KMS-11 (cell line): Measurements from ENCODE around the gene MED12.

Source experiments
- H2AFZ ChIP-seq: fragments of 200-600 bp; sonication (generic); 2 replicates; pipeline ENCODE4 v1.6.1; 2016; ENCODE audit warnings: antibody characterized with exemption, mixed run types, low read depth
- H3K27ac ChIP-seq: fragments of 200-600 bp; sonication (generic); 2 replicates; pipeline ENCODE4 v1.6.1; 2016; ENCODE audit warnings: mild to moderate bottlenecking, mixed run types
- H3K27me3 ChIP-seq: fragments of 200-600 bp; sonication (generic); 2 replicates; pipeline ENCODE4 v1.6.1; 2017; ENCODE audit warnings: mild to moderate bottlenecking, low read depth, mixed run types, moderate library complexity; ENCODE audit not compliant: insufficient read depth
- H3K36me3 ChIP-seq: fragments of 200-600 bp; sonication (generic); 2 replicates; pipeline ENCODE4 v1.6.1; 2017; ENCODE audit warnings: mild to moderate bottlenecking, mixed run types; ENCODE audit not compliant: insufficient read depth
- H3K4me1 ChIP-seq: fragments of 200-600 bp; sonication (generic); 2 replicates; pipeline ENCODE4 v1.6.1; 2016; ENCODE audit warnings: mild to moderate bottlenecking, low read depth, mixed run types; ENCODE audit not compliant: poor library complexity, severe bottlenecking
- H3K4me2 ChIP-seq: fragments of 200-600 bp; sonication (generic); 2 replicates; pipeline ENCODE4 v1.7.0; 2016; ENCODE audit warnings: mild to moderate bottlenecking, mixed run types
- H3K4me3 ChIP-seq: fragments of 200-600 bp; sonication (generic); IDR thresholded peaks from 2 replicates; pipeline ENCODE4 v1.6.1; 2017; ENCODE audit warnings: low read depth, low read length, mixed read lengths; ENCODE audit not compliant: insufficient read depth
- H3K79me2 ChIP-seq: fragments of 200-600 bp; sonication (generic); 2 replicates; pipeline ENCODE4 v1.6.1; 2016; ENCODE audit warnings: low read depth, mixed run types; ENCODE audit not compliant: insufficient read depth
- H3K9ac ChIP-seq: fragments of 200-600 bp; sonication (generic); 2 replicates; pipeline ENCODE4 v1.6.1; 2016; ENCODE audit warnings: mild to moderate bottlenecking, mixed run types
- H4K20me1 ChIP-seq: fragments of 200-600 bp; sonication (generic); 2 replicates; pipeline ENCODE4 v1.6.1; 2016; ENCODE audit warnings: mild to moderate bottlenecking, mixed run types; ENCODE audit not compliant: insufficient read depth
- CTCF ChIP-seq: fragments of 200-600 bp; sonication (generic); conservative IDR thresholded peaks from 2 replicates; pipeline ENCODE4 v1.6.1; 2017; ENCODE audit warnings: low read depth, mild to moderate bottlenecking, antibody characterized with exemption, low read length, moderate library complexity, mixed read lengths

The MED12 gene

GRCh38 chrX:71147496-71148277 is 29.3 kb downstream of the MED12 start:
- Histone ChIP-seq H4K20me1 (no peaks in the 10 kb centered on the region), H3K4me3 (no peak overlapping the region), H3K79me2 (no peaks in the 10 kb centered on the region), H3K27ac (no peak overlapping the region), H3K9ac (no peak overlapping the region), H3K4me2 (no peak overlapping the region), H3K27me3 (no peaks in the 10 kb centered on the region), H3K36me3 (no peaks in the 10 kb centered on the region), H3K4me1 (no peaks in the 10 kb centered on the region), H2AFZ (no peak overlapping the region)
- TF ChIP-seq CTCF: no peak

- H3K9ac ChIP-seq: no peak overlapping the region
- H3K79me2 ChIP-seq: no peaks in the 10 kb centered on the region
- no peaks in the 10 kb centered on the region for H3K27me3 ChIP-seq
- H3K4me3 ChIP-seq: no peak overlapping the region
- no peak overlapping the region for H2AFZ ChIP-seq
- H4K20me1 ChIP-seq: no peaks in the 10 kb centered on the region
- no peaks in the 10 kb centered on the region for H3K4me1 ChIP-seq
- H3K27ac ChIP-seq: no peak overlapping the region
- no peak for TF ChIP-seq CTCF
- no peak overlapping the region for H3K4me2 ChIP-seq
- H3K36me3 ChIP-seq: no peaks in the 10 kb centered on the region
These were observed 29.9 kb downstream of the MED12 start for GRCh38 chrX:71148278-71148663.

GRCh38 chrX:71151366-71151765 is 33.0 kb downstream of the MED12 start:
- no peak overlapping the region for H3K27ac ChIP-seq
- H4K20me1 ChIP-seq: no peaks in the 10 kb centered on the region
- H3K4me3 ChIP-seq: no peak overlapping the region
- no peaks in the 10 kb centered on the region for H3K4me1 ChIP-seq
- no peak overlapping the region for H3K4me2 ChIP-seq
- H3K9ac ChIP-seq: no peak overlapping the region
- TF ChIP-seq CTCF: no peak
- H3K27me3 ChIP-seq: no peaks in the 10 kb centered on the region
- no peaks in the 10 kb centered on the region for H3K79me2 ChIP-seq
- H3K36me3 ChIP-seq: no peaks in the 10 kb centered on the region
- no peak overlapping the region for H2AFZ ChIP-seq

GRCh38 chrX:71154196-71154595 is 35.8 kb downstream of the MED12 start:
- Histone ChIP-seq H3K9ac (no peak overlapping the region), H3K27ac (no peak overlapping the region), H3K4me1 (no peaks in the 10 kb centered on the region), H2AFZ (no peak overlapping the region), H4K20me1 (no peaks in the 10 kb centered on the region), H3K4me3 (no peak overlapping the region), H3K79me2 (no peaks in the 10 kb centered on the region), H3K36me3 (no peaks in the 10 kb centered on the region), H3K4me2 (no peak overlapping the region), H3K27me3 (no peaks in the 10 kb centered on the region)
- no peak for TF ChIP-seq CTCF
